GM19468 (cell line): ENCODE data around the gene FHDC1.

Source experiments
- ATAC-seq: cut with Tn5 transposase; IDR thresholded peaks from one replicate; pipeline ENCODE4 v1.9.1; 2021; ENCODE audit warnings: mild to moderate bottlenecking, moderate library complexity, moderate number of reproducible peaks; ENCODE audit not compliant: unreplicated experiment; ENCODE audit errors: extremely low read depth

The FHDC1 gene

GRCh38 chr4:152976212-152976761, 40.2 kb downstream of the FHDC1 start:
- ATAC-seq = no peak

- ATAC-seq = no peak
These were observed 43.7 kb downstream of the FHDC1 start for GRCh38 chr4:152979731-152980330.

- ATAC-seq = no peak
These were observed 45.2 kb downstream of the FHDC1 start for GRCh38 chr4:152981278-152981677.

GRCh38 chr4:152981842-152982241, 45.7 kb downstream of the FHDC1 start:
- ATAC-seq = no peak

- ATAC-seq = no peak
These were observed 47.1 kb downstream of the FHDC1 start for GRCh38 chr4:152983221-152983620.

- no peak for ATAC-seq
These were observed 47.8 kb downstream of the FHDC1 start for GRCh38 chr4:152983774-152984411.

- ATAC-seq = no peak
These were observed 52.8 kb downstream of the FHDC1 start for GRCh38 chr4:152988721-152989553.

- ATAC-seq = no peak
These were observed 53.4 kb downstream of the FHDC1 start for GRCh38 chr4:152989554-152989970.

GRCh38 chr4:152990471-152991131, 54.5 kb downstream of the FHDC1 start:
- ATAC-seq = no peak

GRCh38 chr4:152991398-152991797, 55.3 kb downstream of the FHDC1 start:
- no peak for ATAC-seq

- no peak for ATAC-seq
These were observed 55.9 kb downstream of the FHDC1 start for GRCh38 chr4:152992027-152992426.

GRCh38 chr4:152992466-152992865, 56.3 kb downstream of the FHDC1 start:
- no peak for ATAC-seq

- ATAC-seq = no peak
These were observed 57.9 kb downstream of the FHDC1 start for GRCh38 chr4:152994038-152994437.

- no peak for ATAC-seq
These were observed 60.0 kb downstream of the FHDC1 start for GRCh38 chr4:152996111-152996571.

GRCh38 chr4:152996672-152997071, 60.5 kb downstream of the FHDC1 start:
- ATAC-seq = no peak

- no peak for ATAC-seq
These were observed 61.2 kb downstream of the FHDC1 start for GRCh38 chr4:152997288-152997687.

GRCh38 chr4:152997771-152998487, 61.8 kb downstream of the FHDC1 start:
- no peak for ATAC-seq

GRCh38 chr4:152998861-152999260, 62.7 kb downstream of the FHDC1 start:
- no peak for ATAC-seq

- no peak for ATAC-seq
These were observed 63.4 kb downstream of the FHDC1 start for GRCh38 chr4:152999346-153000075.
